Suprapubic skin (tissue), 4 donors: ENCODE data around the gene KCNIP4. TPM values are rescaled to one million over a fixed set of nuclear protein-coding genes. Genes with fewer than 3 reads are reported as not detected.

Source experiments
- DNase-seq, 2 donors: peaks; one replicate each; pipeline ENCODE4 v3.0.0-alpha.2; 2019; ENCODE audit warnings: low spot score in 2 of 2
- H3K27ac ChIP-seq: fragments of 200-600 bp; sonication (generic); one replicate; pipeline ENCODE4 v1.5.1; 2019
- H3K27me3 ChIP-seq: fragments of 200-600 bp; sonication (generic); one replicate; pipeline ENCODE4 v1.5.1; 2019
- H3K36me3 ChIP-seq: fragments of 200-600 bp; sonication (generic); one replicate; pipeline ENCODE4 v1.5.1; 2019
- H3K4me1 ChIP-seq: fragments of 200-600 bp; sonication (generic); one replicate; pipeline ENCODE4 v1.5.1; 2019
- H3K4me3 ChIP-seq: fragments of 200-600 bp; sonication (generic); one replicate; pipeline ENCODE4 v1.5.1; 2019; ENCODE audit warnings: mild to moderate bottlenecking
- H3K9me3 ChIP-seq: fragments of 200-600 bp; sonication (generic); one replicate; pipeline ENCODE4 v1.5.1; 2019
- EP300 ChIP-seq: sonication (generic); formaldehyde crosslinking; IDR thresholded peaks from one replicate; pipeline ENCODE4 v1.6.1; 2017; ENCODE audit warnings: antibody characterized with exemption
- POLR2A ChIP-seq, 2 donors: fragments of 450-650 bp; IDR thresholded peaks; one replicate each; pipeline ENCODE4 v1.6.1; 2017; ENCODE audit warnings: antibody characterized with exemption in 2 of 2, mild to moderate bottlenecking in 2 of 2, moderate library complexity in 2 of 2
- POLR2AphosphoS5 ChIP-seq, 3 donors: sonication (generic); formaldehyde crosslinking; IDR thresholded peaks; one replicate each; pipeline ENCODE4 v1.6.1; 2017; ENCODE audit warnings: antibody characterized with exemption in 3 of 3
- WGBS: methylation state at CpG from one replicate; pipeline ENCODE4 v1.1.5; 2018; 5-methylcytosine and 5-hydroxymethylcytosine counted together
- total RNA-seq, 4 donors: library from RNA; depleted of rRNA; stranded (reverse); fragments of >200 nt; gene quantifications; one replicate each; pipeline ENCODE4 v1.1.0, GENCODE V29; 2016
- TF ChIP-seq, protein P1 (sequence below), 2 donors: fragments of 200-600 bp in 1 of 2; fragments of 450-650 bp in 1 of 2; sonication (generic) in 1 of 2; IDR thresholded peaks; one replicate each; pipeline ENCODE4 v1.5.1; 2016 to 2019; ENCODE audit warnings: antibody characterized with exemption in 2 of 2, mild to moderate bottlenecking in 1 of 2, moderate library complexity in 1 of 2

KCNIP4 gene
- total RNA-seq, 4 donors from 2014 or later, result not detected

DNA sequence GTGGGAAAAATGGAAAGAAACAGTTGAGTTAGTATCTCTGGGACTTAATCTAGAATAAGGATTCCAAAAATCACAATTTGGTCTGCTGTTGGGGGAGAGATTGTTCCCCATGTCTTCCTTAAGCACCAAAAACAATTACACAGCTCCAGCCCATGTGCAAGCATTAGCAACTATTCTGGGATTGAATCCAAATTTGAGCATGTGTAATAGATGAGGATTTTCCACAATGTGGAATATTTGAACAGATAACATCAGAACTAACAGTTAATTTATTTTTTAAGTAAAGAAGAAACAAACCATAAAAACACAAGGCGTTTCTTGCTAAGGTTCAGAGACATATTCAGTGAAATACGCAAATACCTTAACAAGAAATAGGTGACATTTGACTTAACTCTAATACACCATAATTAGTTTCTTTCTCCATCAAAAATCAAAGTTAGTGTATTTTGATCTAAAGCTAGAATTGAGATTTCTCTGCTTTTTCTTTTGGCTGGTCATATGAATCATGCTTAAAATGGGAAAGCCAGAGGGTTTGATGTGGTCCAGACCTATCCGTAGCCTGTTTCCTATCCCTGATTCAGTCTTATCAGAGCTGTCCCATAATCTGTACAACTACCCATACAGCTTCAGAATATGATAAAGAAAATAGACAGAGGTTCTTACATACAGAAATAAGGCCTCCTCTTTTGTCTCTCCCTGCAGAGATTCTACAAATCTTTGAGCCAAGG is 834.9 kb downstream of the KCNIP4 start:
- 50% methylated on average over 3 of the region's 3 CpGs for WGBS
- no peak for TF ChIP-seq EP300
- TF ChIP-seq, protein P1, sequence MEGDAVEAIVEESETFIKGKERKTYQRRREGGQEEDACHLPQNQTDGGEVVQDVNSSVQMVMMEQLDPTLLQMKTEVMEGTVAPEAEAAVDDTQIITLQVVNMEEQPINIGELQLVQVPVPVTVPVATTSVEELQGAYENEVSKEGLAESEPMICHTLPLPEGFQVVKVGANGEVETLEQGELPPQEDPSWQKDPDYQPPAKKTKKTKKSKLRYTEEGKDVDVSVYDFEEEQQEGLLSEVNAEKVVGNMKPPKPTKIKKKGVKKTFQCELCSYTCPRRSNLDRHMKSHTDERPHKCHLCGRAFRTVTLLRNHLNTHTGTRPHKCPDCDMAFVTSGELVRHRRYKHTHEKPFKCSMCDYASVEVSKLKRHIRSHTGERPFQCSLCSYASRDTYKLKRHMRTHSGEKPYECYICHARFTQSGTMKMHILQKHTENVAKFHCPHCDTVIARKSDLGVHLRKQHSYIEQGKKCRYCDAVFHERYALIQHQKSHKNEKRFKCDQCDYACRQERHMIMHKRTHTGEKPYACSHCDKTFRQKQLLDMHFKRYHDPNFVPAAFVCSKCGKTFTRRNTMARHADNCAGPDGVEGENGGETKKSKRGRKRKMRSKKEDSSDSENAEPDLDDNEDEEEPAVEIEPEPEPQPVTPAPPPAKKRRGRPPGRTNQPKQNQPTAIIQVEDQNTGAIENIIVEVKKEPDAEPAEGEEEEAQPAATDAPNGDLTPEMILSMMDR (IDR thresholded peaks at IDR 0.05), result no peak
- TF ChIP-seq POLR2AphosphoS5 (IDR thresholded peaks at IDR 0.05), result no peak
- Histone ChIP-seq H3K36me3 (no peaks in the 10 kb centered on the region), H3K4me1 (no peaks in the 10 kb centered on the region), H3K27ac (no peak overlapping the region), H3K9me3 (no peaks in the 10 kb centered on the region), H3K27me3 (no peaks in the 10 kb centered on the region), H3K4me3 (no peak overlapping the region)
- no peak for DNase-seq

DNA sequence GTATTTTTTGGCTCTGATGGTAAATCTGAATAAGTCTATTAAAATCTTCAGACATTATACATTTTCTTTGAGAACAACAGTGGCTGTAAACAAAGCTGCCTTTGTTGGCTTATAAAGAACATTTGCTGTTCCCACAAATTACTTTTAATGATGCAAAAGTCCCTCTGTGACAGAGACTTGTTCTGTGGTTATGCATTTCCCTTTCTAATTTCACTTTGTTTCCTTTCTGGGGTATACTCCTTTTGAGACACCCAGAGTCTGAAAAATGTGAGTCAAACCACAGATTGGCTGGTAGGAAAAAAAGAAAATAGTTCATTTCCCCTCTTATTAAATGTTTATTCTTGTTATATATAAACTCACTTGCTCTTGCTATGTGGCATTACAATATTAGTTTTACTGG is 845.9 kb downstream of the KCNIP4 start:
- no peak overlapping the region for H3K27ac ChIP-seq
- H3K36me3 ChIP-seq, result no peaks in the 10 kb centered on the region
- no peak overlapping the region for H3K4me3 ChIP-seq
- no peaks in the 10 kb centered on the region for H3K27me3 ChIP-seq
- H3K4me1 ChIP-seq, result no peaks in the 10 kb centered on the region
- no peak for TF ChIP-seq POLR2A (IDR thresholded peaks at IDR 0.05)
- TF ChIP-seq, protein P1 (IDR thresholded peaks at IDR 0.05), result no peak
- no peak for TF ChIP-seq POLR2AphosphoS5 (IDR thresholded peaks at IDR 0.05)
- TF ChIP-seq EP300, result no peak
- no peaks in the 10 kb centered on the region for H3K9me3 ChIP-seq
- no peak for DNase-seq

DNA sequence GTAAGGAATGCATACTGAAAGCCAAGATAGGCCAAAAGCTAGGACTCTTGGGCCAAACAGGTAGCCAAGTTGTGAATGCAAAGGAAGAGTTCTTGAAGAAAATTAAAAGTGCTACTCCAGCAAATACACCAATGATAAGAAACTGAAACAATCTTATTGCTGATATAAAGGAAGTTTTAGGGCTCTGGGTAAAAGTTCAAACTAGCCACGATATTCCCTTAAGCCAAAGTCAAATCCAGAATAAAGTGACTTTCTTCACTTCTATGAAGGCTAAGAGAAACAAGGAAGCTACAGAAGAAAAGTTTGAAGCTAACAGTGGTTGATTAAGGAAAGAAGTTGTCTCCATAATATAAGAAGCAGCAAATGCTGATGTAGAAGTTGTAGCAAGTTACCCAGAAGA is 850.7 kb downstream of the KCNIP4 start:
- H3K27me3 ChIP-seq, result no peaks in the 10 kb centered on the region
- no peak overlapping the region for H3K27ac ChIP-seq
- H3K4me1 ChIP-seq, result no peaks in the 10 kb centered on the region
- no peak for TF ChIP-seq EP300
- TF ChIP-seq, protein P1 (IDR thresholded peaks at IDR 0.05), result no peak
- TF ChIP-seq POLR2AphosphoS5 (IDR thresholded peaks at IDR 0.05), result no peak
- TF ChIP-seq POLR2A (IDR thresholded peaks at IDR 0.05), result no peak
- DNase-seq, result no peak
- WGBS, result 81% methylated on average over 1 of the region's 1 CpG
- no peak overlapping the region for H3K4me3 ChIP-seq
- no peaks in the 10 kb centered on the region for H3K36me3 ChIP-seq
- H3K9me3 ChIP-seq, result no peaks in the 10 kb centered on the region

DNA sequence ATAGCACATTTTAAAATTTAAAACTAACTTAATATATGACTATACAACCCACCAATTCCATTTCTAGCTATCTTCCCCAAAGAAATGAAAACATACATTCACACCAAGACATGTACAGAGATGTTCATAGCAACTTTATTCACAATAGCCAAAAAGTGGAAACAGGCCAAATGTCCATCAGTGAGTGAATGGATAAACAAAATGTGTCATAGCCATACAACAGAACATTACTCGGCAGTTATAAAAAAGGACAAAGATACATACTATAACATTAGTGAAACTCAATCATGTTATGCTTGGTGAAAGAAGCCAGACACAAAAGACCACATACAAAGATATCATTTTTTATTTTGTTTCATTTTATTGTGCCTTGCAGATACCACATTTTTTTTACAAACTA is 851.5 kb downstream of the KCNIP4 start:
- H3K27ac ChIP-seq, result no peak overlapping the region
- no peaks in the 10 kb centered on the region for H3K36me3 ChIP-seq
- H3K4me1 ChIP-seq, result no peaks in the 10 kb centered on the region
- H3K9me3 ChIP-seq, result no peaks in the 10 kb centered on the region
- 0% methylated on average over 1 of the region's 1 CpG for WGBS
- TF ChIP-seq EP300, result no peak
- TF ChIP-seq POLR2AphosphoS5 (IDR thresholded peaks at IDR 0.05), result no peak
- TF ChIP-seq POLR2A (IDR thresholded peaks at IDR 0.05), result no peak
- TF ChIP-seq, protein P1 (IDR thresholded peaks at IDR 0.05), result no peak
- DNase-seq, result no peak
- H3K27me3 ChIP-seq, result no peaks in the 10 kb centered on the region
- H3K4me3 ChIP-seq, result no peak overlapping the region

DNA sequence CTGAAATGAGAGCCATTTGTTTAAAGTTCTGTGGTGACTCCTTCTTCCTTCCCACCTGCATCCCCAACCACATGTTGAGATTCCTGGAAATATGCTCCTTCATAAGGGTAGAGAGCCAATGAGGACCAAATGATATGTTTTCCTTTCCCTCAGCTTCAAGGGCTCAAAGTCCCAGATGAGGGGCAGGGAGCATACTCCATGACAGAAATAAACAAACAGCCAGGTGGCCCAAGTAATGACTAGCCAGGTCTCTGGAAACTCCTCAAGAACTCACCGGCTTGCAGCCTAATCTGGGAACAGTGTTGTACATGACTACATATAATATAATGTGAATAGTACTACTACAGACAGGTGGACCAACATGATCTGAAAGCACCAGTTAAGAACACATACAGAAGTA is 856.0 kb downstream of the KCNIP4 start:
- H3K27me3 ChIP-seq, result no peaks in the 10 kb centered on the region
- H3K36me3 ChIP-seq, result no peaks in the 10 kb centered on the region
- H3K27ac ChIP-seq, result no peak overlapping the region
- no peaks in the 10 kb centered on the region for H3K9me3 ChIP-seq
- H3K4me1 ChIP-seq, result no peaks in the 10 kb centered on the region
- 91% methylated on average over 1 of the region's 1 CpG for WGBS
- DNase-seq, result no peak
- no peak overlapping the region for H3K4me3 ChIP-seq
- TF ChIP-seq POLR2AphosphoS5 (IDR thresholded peaks at IDR 0.05) (no peak), POLR2A (IDR thresholded peaks at IDR 0.05) (no peak), EP300 (no peak)
- TF ChIP-seq, protein P1 (IDR thresholded peaks at IDR 0.05), result no peak
